DND-41 (cell line): ENCODE measurements around the gene MOB3B.

Experiments used
- EZH2 ChIP-seq: IDR thresholded peaks from 3 replicates; pipeline ENCODE4 v1.6.1; 2012; ENCODE audit warnings: borderline replicate concordance, low read depth, mild to moderate bottlenecking, moderate library complexity, low read length, inconsistent platforms; ENCODE audit not compliant: severe bottlenecking
- TF ChIP-seq, protein P1 (sequence below): IDR thresholded peaks from 2 replicates; pipeline ENCODE4 v1.5.1; 2012; ENCODE audit warnings: borderline replicate concordance, low read length, moderate library complexity, mild to moderate bottlenecking; ENCODE audit not compliant: poor library complexity, severe bottlenecking; ENCODE audit errors: extremely low read depth

DNA sequence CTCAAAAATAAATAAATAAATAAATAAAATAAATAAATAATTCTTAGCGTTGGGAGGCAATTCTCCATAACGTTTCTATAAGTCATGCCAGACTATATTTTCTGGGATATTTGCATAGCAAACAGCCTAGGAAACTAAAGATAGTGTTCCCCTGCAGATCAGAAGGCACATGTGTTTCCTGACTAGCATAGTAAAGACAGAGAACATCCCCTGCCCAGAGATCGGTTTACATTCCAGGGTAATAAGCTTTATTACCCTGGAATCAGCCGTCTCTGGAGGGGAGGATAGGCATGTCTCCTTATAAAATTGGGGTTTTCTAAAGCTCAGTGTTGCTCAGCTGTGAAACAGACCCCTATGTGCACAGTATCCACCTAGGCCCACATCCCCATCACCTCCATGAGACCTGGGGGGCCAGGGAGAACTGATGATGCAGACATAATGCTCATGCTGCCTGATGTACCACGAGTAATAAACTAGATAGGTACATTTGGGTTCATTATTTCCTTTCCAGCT is 42.4 kb downstream of the MOB3B start:
- TF ChIP-seq, protein P1, sequence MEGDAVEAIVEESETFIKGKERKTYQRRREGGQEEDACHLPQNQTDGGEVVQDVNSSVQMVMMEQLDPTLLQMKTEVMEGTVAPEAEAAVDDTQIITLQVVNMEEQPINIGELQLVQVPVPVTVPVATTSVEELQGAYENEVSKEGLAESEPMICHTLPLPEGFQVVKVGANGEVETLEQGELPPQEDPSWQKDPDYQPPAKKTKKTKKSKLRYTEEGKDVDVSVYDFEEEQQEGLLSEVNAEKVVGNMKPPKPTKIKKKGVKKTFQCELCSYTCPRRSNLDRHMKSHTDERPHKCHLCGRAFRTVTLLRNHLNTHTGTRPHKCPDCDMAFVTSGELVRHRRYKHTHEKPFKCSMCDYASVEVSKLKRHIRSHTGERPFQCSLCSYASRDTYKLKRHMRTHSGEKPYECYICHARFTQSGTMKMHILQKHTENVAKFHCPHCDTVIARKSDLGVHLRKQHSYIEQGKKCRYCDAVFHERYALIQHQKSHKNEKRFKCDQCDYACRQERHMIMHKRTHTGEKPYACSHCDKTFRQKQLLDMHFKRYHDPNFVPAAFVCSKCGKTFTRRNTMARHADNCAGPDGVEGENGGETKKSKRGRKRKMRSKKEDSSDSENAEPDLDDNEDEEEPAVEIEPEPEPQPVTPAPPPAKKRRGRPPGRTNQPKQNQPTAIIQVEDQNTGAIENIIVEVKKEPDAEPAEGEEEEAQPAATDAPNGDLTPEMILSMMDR: no peak
- no peak for TF ChIP-seq EZH2
